GM12878 (cell line): ENCODE measurements around the gene CACNA1E. TPM values are rescaled to one million over a fixed set of nuclear protein-coding genes. Genes with fewer than 3 reads are reported as not detected.

Source experiments
- CBFB ChIP-seq: IDR thresholded peaks from 2 replicates; pipeline ENCODE4 v1.6.1; 2016; ENCODE audit warnings: antibody characterized with exemption, low read depth
- FOXM1 ChIP-seq: IDR thresholded peaks from 2 replicates; pipeline ENCODE4 v1.6.1; 2012; ENCODE audit warnings: low read depth, mild to moderate bottlenecking, inconsistent platforms, low read length, moderate library complexity
- MTA2 ChIP-seq: fragments of 450-650 bp; IDR thresholded peaks from 2 replicates; pipeline ENCODE4 v1.6.1; 2016; ENCODE audit warnings: low read depth, mild to moderate bottlenecking, moderate library complexity
- PBX3 ChIP-seq: IDR thresholded peaks from 2 replicates; pipeline ENCODE4 v1.6.1; 2011; ENCODE audit warnings: mild to moderate bottlenecking, low read depth, low read length, moderate library complexity; ENCODE audit not compliant: insufficient replicate concordance
- PKNOX1 ChIP-seq: fragments of 450-650 bp; IDR thresholded peaks from 2 replicates; pipeline ENCODE4 v1.6.1; 2016; ENCODE audit warnings: mild to moderate bottlenecking
- PML ChIP-seq: IDR thresholded peaks from 2 replicates; pipeline ENCODE4 v1.6.1; 2012; ENCODE audit warnings: low read length, inconsistent platforms
- PRDM15 ChIP-seq: fragments of 450-650 bp; formaldehyde crosslinking; IDR thresholded peaks from 2 replicates; pipeline ENCODE4 v1.4.0; 2020; ENCODE audit warnings: mild to moderate bottlenecking, moderate library complexity
- RAD51 ChIP-seq: fragments of 450-650 bp; IDR thresholded peaks from 2 replicates; pipeline ENCODE4 v1.6.1; 2016; ENCODE audit warnings: moderate library complexity, mild to moderate bottlenecking, inconsistent platforms
- SMC3 ChIP-seq: IDR thresholded peaks from 2 replicates; pipeline ENCODE4 v1.6.1; 2011; ENCODE audit warnings: low read length, improper control_type of control experiment, borderline replicate concordance
- SP1 ChIP-seq: IDR thresholded peaks from one replicate; pipeline ENCODE4 v1.6.1; 2011; ENCODE audit warnings: low read depth, low read length
- SRF ChIP-seq, 2 experiments: IDR thresholded peaks; 2 replicates each; pipeline ENCODE4 v1.6.1; 2011; ENCODE audit warnings: low read depth in 2 of 2, low read length in 2 of 2, mild to moderate bottlenecking in 1 of 2, moderate library complexity in 1 of 2
- TARDBP ChIP-seq: IDR thresholded peaks from 2 replicates; pipeline ENCODE4 v1.6.1; 2016; ENCODE audit warnings: borderline replicate concordance
- TCF12 ChIP-seq: IDR thresholded peaks from 2 replicates; pipeline ENCODE4 v1.6.1; 2011; ENCODE audit warnings: low read depth, mild to moderate bottlenecking, low read length
- USF1 ChIP-seq: IDR thresholded peaks from 2 replicates; pipeline ENCODE4 v1.6.1; 2011; ENCODE audit warnings: borderline replicate concordance, low read depth, mild to moderate bottlenecking, moderate library complexity, mixed read lengths, low read length; ENCODE audit not compliant: insufficient read depth; ENCODE audit errors: extremely low read length
- ZBTB40 ChIP-seq: fragments of 450-650 bp; IDR thresholded peaks from 2 replicates; pipeline ENCODE4 v1.6.1; 2016; ENCODE audit warnings: mild to moderate bottlenecking, moderate library complexity, borderline replicate concordance
- ZNF384 ChIP-seq: IDR thresholded peaks from 2 replicates; pipeline ENCODE4 v1.6.1; 2012; ENCODE audit warnings: low read depth, mild to moderate bottlenecking, low read length, improper control_type of control experiment, borderline replicate concordance
- polyA plus RNA-seq, 11 experiments: library from polyadenylated mRNA; depleted of rRNA in 4 of 11; unstranded in 6 of 11; stranded (reverse) in 5 of 11; fragments of >200 nt; fragmentation: Nextera tagmentation in 4 of 11; fragmentation: Illumina TruSeq in 1 of 11; extraction: Ambion mirVana in 4 of 11; extraction: Trizol in 1 of 11; gene quantifications; 1 replicate in 1 of 11; 2 replicates in 10 of 11; pipeline versions ENCODE4 v1.2.1 to v1.2.3, GENCODE V29; 2011 to 2016; ENCODE audit warnings: inconsistent platforms in 2 of 11, missing spikeins in 2 of 11, low read depth in 1 of 11
- total RNA-seq, 4 experiments: library from RNA; depleted of rRNA in 3 of 4; stranded (reverse); fragments of >200 nt in 3 of 4; fragmentation: Illumina TruSeq in 1 of 4; extraction: Trizol in 1 of 4; gene quantifications; 2 replicates each; pipeline versions ENCODE4 v1.2.1 to v1.2.3, GENCODE V29; 2013 to 2021

Gene CACNA1E
- total and polyA plus RNA-seq, 10 of the 15 experiments (the other 5 are each of a cell fraction or from before 2014, with no cell fraction given): 0.57 to 22.0 (median 8.5) TPM

- TF ChIP-seq ZBTB40 (no peak), SP1 (no peak), TARDBP (no peak), RAD51 (peak; percentile 69; the same call in 1 of the 2 replicates), FOXM1 (no peak), PRDM15 (CRISPR knock-in tag) (no peak), ZNF384 (no peak), USF1 (no peak), SMC3 (peak; percentile 31; the same call in 1 of the 2 replicates), TCF12 (peak; percentile 82), SRF (IDR thresholded peaks at IDR 0.05; ENCODE audit: low read depth in 2 of 2, low read length in 2 of 2) (no peak), PBX3 (no peak), PML (no peak), CBFB (no peak), PKNOX1 (peak; percentile 87), MTA2 (peak; percentile 44)
These were observed 31.3 kb downstream of the CACNA1E start (continued) for GRCh38 chr1:181514298-181515290.
